ENCODE measurements around the gene TPGS1. TPM values are rescaled to one million over a fixed set of nuclear protein-coding genes. Genes with fewer than 3 reads are reported as not detected.

Gene TPGS1
- total and polyA plus RNA-seq, 5 donors from 2014 or later, result 18.2 to 44.4 (median 34.5) TPM

GRCh38 chr19:461721-462551, 45.4 kb upstream of the TPGS1 start:
- H3K9me3 Mint-ChIP-seq, result peaks cover 0 to 6% (median 0%) of the 10 kb centered on the region in 7 donors

GRCh38 chr19:463483-464207, 43.7 kb upstream of the TPGS1 start:
- Mint-ChIP-seq H3K9me3 (peaks cover 0 to 6% (median 0%) of the 10 kb centered on the region in 7 donors), H3K27ac (peak overlapping the region in 1 of 3 donors; percentile 80), H3K36me3 (no peaks in the 10 kb centered on the region), H3K4me1 (peaks cover 0 to 13% (median 0%) of the 10 kb centered on the region in 4 donors), H3K27me3 (peaks cover 18% of the 10 kb centered on the region), H3K4me3 (no peak overlapping the region)
- no peak for ATAC-seq (ENCODE audit: low read depth in 2 of 2)
- DNase-seq, result no peak
- Histone ChIP-seq H3K9me3 (ENCODE audit: control insufficient read depth in 2 of 2, low read length in 2 of 2) (no peaks in the 10 kb centered on the region), H3K36me3 (ENCODE audit: control insufficient read depth, insufficient read depth, low read length) (no peaks in the 10 kb centered on the region), H3K4me1 (ENCODE audit: control insufficient read depth, insufficient read depth, low read length, poor library complexity, severe bottlenecking) (peaks cover 9% of the 10 kb centered on the region), H3K27me3 (ENCODE audit: control insufficient read depth, insufficient read depth, low read length) (peaks cover 6% of the 10 kb centered on the region), H3K4me3 (ENCODE audit: low read depth, low read length) (no peak overlapping the region), H3K27ac (ENCODE audit: insufficient read depth, low read length, poor library complexity, severe bottlenecking) (no peak overlapping the region)

More at GRCh38 chr19:461721-462551, 45.4 kb upstream of the TPGS1 start:
- Histone ChIP-seq H3K27ac (ENCODE audit: insufficient read depth, low read length, poor library complexity, severe bottlenecking) (no peak overlapping the region), H3K9me3 (ENCODE audit: control insufficient read depth in 2 of 2, low read length in 2 of 2) (no peaks in the 10 kb centered on the region), H3K4me3 (ENCODE audit: low read depth, low read length) (no peak overlapping the region), H3K4me1 (ENCODE audit: control insufficient read depth, insufficient read depth, low read length, poor library complexity, severe bottlenecking) (peaks cover 9% of the 10 kb centered on the region), H3K36me3 (ENCODE audit: control insufficient read depth, insufficient read depth, low read length) (no peaks in the 10 kb centered on the region), H3K27me3 (ENCODE audit: control insufficient read depth, insufficient read depth, low read length) (peaks cover 6% of the 10 kb centered on the region)
- H3K4me3 Mint-ChIP-seq, result peak overlapping the region in 2 of 4 donors; percentile 44 to 46
- ATAC-seq (ENCODE audit: low read depth in 2 of 2) (no peak), DNase-seq (no peak)
- peaks cover 24% of the 10 kb centered on the region for H3K27me3 Mint-ChIP-seq
- H3K27ac Mint-ChIP-seq, result no peak overlapping the region
- H3K4me1 Mint-ChIP-seq, result peaks cover 0 to 13% (median 0%) of the 10 kb centered on the region in 4 donors
- no peaks in the 10 kb centered on the region for H3K36me3 Mint-ChIP-seq

GRCh38 chr19:464208-464545, 43.1 kb upstream of the TPGS1 start:
- H3K4me3 ChIP-seq (ENCODE audit: low read depth, low read length), result no peak overlapping the region
- peaks cover 9% of the 10 kb centered on the region for H3K4me1 ChIP-seq (ENCODE audit: control insufficient read depth, insufficient read depth, low read length, poor library complexity, severe bottlenecking)
- no peak for ATAC-seq (ENCODE audit: low read depth in 2 of 2)
- peaks cover 0 to 6% (median 0%) of the 10 kb centered on the region in 7 donors for H3K9me3 Mint-ChIP-seq
- peaks cover 6% of the 10 kb centered on the region for H3K27me3 ChIP-seq (ENCODE audit: control insufficient read depth, insufficient read depth, low read length)
- H3K27ac Mint-ChIP-seq, result peak overlapping the region in 1 of 3 donors; percentile 80
- H3K4me3 Mint-ChIP-seq, result no peak overlapping the region
- H3K9me3 ChIP-seq (ENCODE audit: control insufficient read depth in 2 of 2, low read length in 2 of 2), result no peaks in the 10 kb centered on the region
- H3K27me3 Mint-ChIP-seq, result peaks cover 18% of the 10 kb centered on the region
- H3K27ac ChIP-seq (ENCODE audit: insufficient read depth, low read length, poor library complexity, severe bottlenecking), result no peak overlapping the region
- H3K36me3 Mint-ChIP-seq, result no peaks in the 10 kb centered on the region
- H3K4me1 Mint-ChIP-seq, result peaks cover 0 to 13% (median 0%) of the 10 kb centered on the region in 4 donors
- H3K36me3 ChIP-seq (ENCODE audit: control insufficient read depth, insufficient read depth, low read length), result no peaks in the 10 kb centered on the region
- no peak for DNase-seq

DNA sequence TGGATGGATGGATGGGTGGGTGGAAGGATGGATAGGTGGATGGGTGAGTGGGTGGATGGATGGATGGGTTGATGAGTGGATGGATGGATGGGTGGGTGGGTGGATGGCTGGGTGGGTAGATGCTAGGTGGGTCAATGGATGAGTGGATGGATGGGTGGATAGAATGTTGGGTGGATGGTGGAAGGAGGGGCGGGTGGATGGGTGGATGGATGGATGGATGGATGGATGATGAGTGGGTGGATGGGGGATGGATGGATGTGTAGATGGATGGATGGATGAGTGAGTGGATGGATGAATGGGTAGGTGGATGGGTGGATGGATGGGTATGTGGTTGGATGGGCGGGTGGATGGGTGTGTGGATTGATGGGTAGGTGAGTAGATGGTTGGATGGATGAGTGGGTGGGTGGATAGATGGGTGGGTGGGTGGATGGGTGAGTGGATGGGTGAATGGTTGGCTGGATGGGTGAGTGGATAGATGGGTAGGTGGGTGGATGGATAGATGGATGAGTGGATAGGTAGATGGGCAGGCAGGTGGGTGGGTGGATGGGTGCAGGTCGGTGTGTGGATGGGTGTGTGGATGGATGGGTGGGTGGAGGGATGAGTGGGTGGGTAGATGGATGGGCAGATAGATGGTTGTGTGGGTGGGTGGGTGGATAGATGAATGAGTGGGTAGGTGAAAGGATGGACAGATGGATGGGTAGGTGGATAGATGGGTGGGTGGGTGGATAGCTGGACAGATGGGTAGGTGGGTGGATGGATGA, 42.1 kb upstream of the TPGS1 start:
- Mint-ChIP-seq H3K4me3 (no peak overlapping the region), H3K4me1 (peaks cover 0 to 8% (median 0%) of the 10 kb centered on the region in 4 donors), H3K27me3 (peaks cover 11% of the 10 kb centered on the region), H3K27ac (no peak overlapping the region), H3K36me3 (no peaks in the 10 kb centered on the region), H3K9me3 (peaks cover 0 to 4% (median 0%) of the 10 kb centered on the region in 7 donors)
- Histone ChIP-seq H3K27ac (ENCODE audit: insufficient read depth, low read length, poor library complexity, severe bottlenecking) (no peak overlapping the region), H3K4me1 (ENCODE audit: control insufficient read depth, insufficient read depth, low read length, poor library complexity, severe bottlenecking) (peaks cover 9% of the 10 kb centered on the region), H3K4me3 (ENCODE audit: low read depth, low read length) (no peak overlapping the region), H3K27me3 (ENCODE audit: control insufficient read depth, insufficient read depth, low read length) (peaks cover 3% of the 10 kb centered on the region), H3K36me3 (ENCODE audit: control insufficient read depth, insufficient read depth, low read length) (no peaks in the 10 kb centered on the region), H3K9me3 (ENCODE audit: control insufficient read depth in 2 of 2, low read length in 2 of 2) (no peaks in the 10 kb centered on the region)
- DNase-seq (no peak), ATAC-seq (ENCODE audit: low read depth in 2 of 2) (no peak)

DNA sequence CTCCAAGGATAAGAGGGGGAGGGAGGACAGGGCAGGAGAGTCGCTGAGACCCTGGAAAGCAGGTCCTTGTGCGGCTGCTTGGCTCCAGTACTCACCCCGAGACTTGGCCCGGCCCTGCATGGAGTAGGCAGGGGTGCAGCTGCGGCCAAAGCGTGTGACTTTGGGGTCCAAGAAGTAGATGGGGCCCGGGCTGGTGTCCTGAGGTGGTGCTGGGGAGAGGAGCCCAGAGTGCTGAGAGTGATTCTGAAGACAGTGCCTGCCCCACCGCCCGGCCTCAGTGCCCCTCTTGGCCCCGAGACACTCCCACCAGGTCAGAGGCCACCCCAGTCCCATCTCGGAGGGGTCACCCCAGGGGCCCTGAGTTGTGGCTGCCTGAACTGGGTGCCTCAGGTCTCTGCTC, 39.7 kb upstream of the TPGS1 start:
- Mint-ChIP-seq H3K9me3 (peaks cover 0 to 4% (median 0%) of the 10 kb centered on the region in 7 donors), H3K4me3 (no peak overlapping the region), H3K27me3 (peaks cover 4% of the 10 kb centered on the region), H3K27ac (no peak overlapping the region), H3K4me1 (no peaks in the 10 kb centered on the region), H3K36me3 (no peaks in the 10 kb centered on the region)
- Histone ChIP-seq H3K4me1 (ENCODE audit: control insufficient read depth, insufficient read depth, low read length, poor library complexity, severe bottlenecking) (no peaks in the 10 kb centered on the region), H3K9me3 (ENCODE audit: control insufficient read depth in 2 of 2, low read length in 2 of 2) (no peaks in the 10 kb centered on the region), H3K27ac (ENCODE audit: insufficient read depth, low read length, poor library complexity, severe bottlenecking) (no peak overlapping the region), H3K4me3 (ENCODE audit: low read depth, low read length) (no peak overlapping the region), H3K27me3 (ENCODE audit: control insufficient read depth, insufficient read depth, low read length) (peaks cover under 1% of the 10 kb centered on the region), H3K36me3 (ENCODE audit: control insufficient read depth, insufficient read depth, low read length) (no peaks in the 10 kb centered on the region)
- DNase-seq (no peak), ATAC-seq (ENCODE audit: low read depth in 2 of 2) (no peak)

DNA sequence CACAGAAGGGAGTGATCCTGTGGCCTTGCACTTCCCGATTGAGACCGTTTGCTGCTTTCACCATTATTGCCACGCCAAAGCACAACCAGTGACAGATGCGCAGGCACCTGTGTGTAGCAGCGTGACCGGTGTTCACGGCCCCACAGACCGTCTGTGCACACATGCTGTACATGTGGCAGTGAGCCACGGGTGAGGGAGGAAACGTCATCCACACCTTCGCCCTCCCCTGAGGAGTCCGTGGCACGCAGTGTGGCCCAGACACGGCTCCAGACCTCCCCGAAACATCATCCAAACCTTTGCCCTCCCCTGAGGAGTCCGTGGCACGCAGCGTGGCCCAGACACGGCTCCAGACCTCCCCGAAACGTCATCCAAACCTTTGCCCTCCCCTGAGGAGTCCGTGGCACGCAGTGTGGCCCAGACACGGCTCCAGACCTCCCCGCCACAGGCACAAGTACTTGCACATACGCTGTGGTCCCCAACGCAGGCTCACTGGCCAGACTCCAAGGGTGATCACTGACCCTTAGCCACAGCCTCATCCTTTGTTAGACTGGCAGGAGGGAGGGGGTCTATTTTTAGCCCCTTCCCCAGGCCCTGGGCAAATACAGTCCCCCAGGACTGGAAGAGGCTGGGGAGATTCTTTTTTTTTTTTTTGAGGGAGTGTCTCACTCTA, 38.6 kb upstream of the TPGS1 start:
- H3K36me3 ChIP-seq (ENCODE audit: control insufficient read depth, insufficient read depth, low read length), result no peaks in the 10 kb centered on the region
- H3K27ac Mint-ChIP-seq, result no peak overlapping the region
- no peaks in the 10 kb centered on the region for H3K4me1 Mint-ChIP-seq
- H3K4me1 ChIP-seq (ENCODE audit: control insufficient read depth, insufficient read depth, low read length, poor library complexity, severe bottlenecking), result no peaks in the 10 kb centered on the region
- no peaks in the 10 kb centered on the region for H3K27me3 ChIP-seq (ENCODE audit: control insufficient read depth, insufficient read depth, low read length)
- H3K9me3 Mint-ChIP-seq, result peaks cover 0 to 1% (median 0%) of the 10 kb centered on the region in 7 donors
- DNase-seq, result no peak
- H3K27ac ChIP-seq (ENCODE audit: insufficient read depth, low read length, poor library complexity, severe bottlenecking), result no peak overlapping the region
- no peak overlapping the region for H3K4me3 ChIP-seq (ENCODE audit: low read depth, low read length)
- no peak overlapping the region for H3K4me3 Mint-ChIP-seq
- no peaks in the 10 kb centered on the region for H3K27me3 Mint-ChIP-seq
- H3K36me3 Mint-ChIP-seq, result no peaks in the 10 kb centered on the region
- no peak for ATAC-seq (ENCODE audit: low read depth in 2 of 2)
- no peaks in the 10 kb centered on the region for H3K9me3 ChIP-seq (ENCODE audit: control insufficient read depth in 2 of 2, low read length in 2 of 2)

- H3K36me3 ChIP-seq (ENCODE audit: control insufficient read depth, insufficient read depth, low read length), result no peaks in the 10 kb centered on the region
- H3K4me1 ChIP-seq (ENCODE audit: control insufficient read depth, insufficient read depth, low read length, poor library complexity, severe bottlenecking), result no peaks in the 10 kb centered on the region
- H3K4me3 Mint-ChIP-seq, result no peak overlapping the region
- no peak overlapping the region for H3K27ac Mint-ChIP-seq
- H3K4me3 ChIP-seq (ENCODE audit: low read depth, low read length), result no peak overlapping the region
- no peaks in the 10 kb centered on the region for H3K36me3 Mint-ChIP-seq
- H3K27me3 Mint-ChIP-seq, result no peaks in the 10 kb centered on the region
- ATAC-seq (ENCODE audit: low read depth in 2 of 2) (no peak), DNase-seq (no peak)
- H3K27ac ChIP-seq (ENCODE audit: insufficient read depth, low read length, poor library complexity, severe bottlenecking), result no peak overlapping the region
- H3K27me3 ChIP-seq (ENCODE audit: control insufficient read depth, insufficient read depth, low read length), result no peaks in the 10 kb centered on the region
- no peaks in the 10 kb centered on the region for H3K9me3 ChIP-seq (ENCODE audit: control insufficient read depth in 2 of 2, low read length in 2 of 2)
- H3K4me1 Mint-ChIP-seq, result no peaks in the 10 kb centered on the region
- H3K9me3 Mint-ChIP-seq, result no peaks in the 10 kb centered on the region
These were observed 37.5 kb upstream of the TPGS1 start for GRCh38 chr19:469833-470232.

Measured in CD4-positive, CD25-positive, alpha-beta regulatory T cell (primary cell).